Smooth muscle cell of the brain vasculature (primary cell): ENCODE results near the gene CAPN5.

Experiments
- DNase-seq: peaks from one replicate; pipeline ENCODE4 v3.0.0-alpha.2; 2012; ENCODE audit warnings: low read depth, low spot score

The CAPN5 gene

GRCh38 chr11:77117492-77117891, 50.7 kb downstream of the CAPN5 start:
- no peak for DNase-seq

- DNase-seq: no peak
Observed at GRCh38 chr11:77118086-77118485, 51.3 kb downstream of the CAPN5 start.

- DNase-seq: no peak
Observed at GRCh38 chr11:77118971-77119370, 52.2 kb downstream of the CAPN5 start.

- no peak for DNase-seq
Observed at GRCh38 chr11:77119531-77119936, 52.8 kb downstream of the CAPN5 start.

GRCh38 chr11:77120571-77120970, 53.8 kb downstream of the CAPN5 start:
- no peak for DNase-seq

GRCh38 chr11:77121096-77121640, 54.4 kb downstream of the CAPN5 start:
- DNase-seq: no peak

GRCh38 chr11:77121876-77122575, 55.3 kb downstream of the CAPN5 start:
- no peak for DNase-seq

GRCh38 chr11:77122576-77123212, 55.9 kb downstream of the CAPN5 start:
- no peak for DNase-seq

GRCh38 chr11:77123591-77123990, 56.8 kb downstream of the CAPN5 start:
- DNase-seq: no peak

GRCh38 chr11:77124041-77124440, 57.3 kb downstream of the CAPN5 start:
- no peak for DNase-seq

GRCh38 chr11:77124488-77124887, 57.7 kb downstream of the CAPN5 start:
- DNase-seq: no peak

GRCh38 chr11:77125191-77125590, 58.4 kb downstream of the CAPN5 start:
- DNase-seq: no peak

- DNase-seq: no peak
Observed at GRCh38 chr11:77125695-77126094, 58.9 kb downstream of the CAPN5 start.

- no peak for DNase-seq
Observed at GRCh38 chr11:77126156-77126775, 59.5 kb downstream of the CAPN5 start.

- DNase-seq: no peak
Observed at GRCh38 chr11:77126861-77127234, 60.1 kb downstream of the CAPN5 start.

GRCh38 chr11:77127235-77127911, 60.6 kb downstream of the CAPN5 start:
- DNase-seq: no peak

- no peak for DNase-seq
Observed at GRCh38 chr11:77127920-77128691, 61.3 kb downstream of the CAPN5 start, which contains the start of gene MYO7A. TSS of gene MYO7A (plus strand) at chr11:77128246. CDS start at chr11:77130635, 2,389 bp downstream.

- no peak for DNase-seq
Observed at GRCh38 chr11:77129069-77129841, 62.5 kb downstream of the CAPN5 start.

- DNase-seq: no peak
Observed at GRCh38 chr11:77129842-77130756, 63.3 kb downstream of the CAPN5 start.
